Measurements from ENCODE around the gene DAB1. TPM values are rescaled to one million over a fixed set of nuclear protein-coding genes. Genes with fewer than 3 reads are reported as not detected.

The DAB1 gene
- total RNA-seq, 4 donors from 2014 or later: 0.48 to 1.2 TPM; not detected in 2

DNA sequence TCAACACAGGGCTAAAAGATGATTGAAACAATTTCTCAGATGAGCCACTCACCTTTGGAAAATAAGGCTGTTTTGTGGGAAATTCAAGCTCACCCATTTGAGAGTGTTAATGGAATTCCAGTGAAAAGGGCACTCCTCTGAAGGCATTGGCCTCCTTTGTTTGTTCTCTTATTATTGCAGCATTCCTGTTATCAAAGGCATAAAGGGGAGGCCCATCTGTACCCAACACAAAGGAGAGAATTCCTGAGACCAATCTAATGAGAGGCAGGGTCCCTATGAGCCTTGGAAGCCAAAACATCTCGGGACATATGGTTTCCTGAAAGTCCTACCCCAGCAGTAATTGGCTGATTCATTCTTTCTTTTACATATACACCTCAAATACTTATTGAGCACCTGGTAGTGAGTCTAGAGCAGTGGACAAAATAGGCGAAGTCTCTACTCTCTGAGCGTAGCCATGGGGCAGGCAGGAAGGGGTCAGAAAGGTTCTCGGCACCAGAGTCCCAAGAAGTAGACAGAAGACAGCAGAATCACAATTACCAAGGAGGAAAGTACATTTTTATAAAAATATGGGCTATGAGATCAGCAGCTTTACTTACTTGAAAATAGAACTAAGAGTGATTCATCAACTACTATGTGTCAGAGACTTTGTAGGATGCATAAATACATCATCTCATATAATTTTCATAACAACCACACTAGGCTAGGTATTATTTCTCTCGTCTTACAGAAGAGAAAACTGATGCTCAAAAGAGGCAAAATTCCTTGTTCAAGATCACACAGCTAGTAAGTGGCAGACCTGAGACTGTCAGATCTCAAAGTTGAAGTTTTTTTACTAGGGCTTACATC lies 218.7 kb downstream of the DAB1 start:
- no peaks in the 10 kb centered on the region for H3K4me1 ChIP-seq
- H3K27me3 ChIP-seq: no peaks in the 10 kb centered on the region
- no peak overlapping the region for H3K4me3 ChIP-seq
- H3K27ac ChIP-seq: no peak overlapping the region
- no peaks in the 10 kb centered on the region for H3K36me3 ChIP-seq
- in situ Hi-C loops (cut with MboI; ENCODE audit: low pct_ligation_motif_present in 1 of 4, low pct_unique_long_range_greater_than_20kb in 1 of 4, low sequenced_read_pairs in 3 of 4) (no loop called here), intact Hi-C loops (cut with DNase I; ENCODE audit: low total_unique reads) (no loop called here)
- H3K9me3 ChIP-seq: no peaks in the 10 kb centered on the region
- no peak for DNase-seq
- no peak for TF ChIP-seq POLR2AphosphoS5 (IDR thresholded peaks at IDR 0.05)
- TF ChIP-seq, protein P1, sequence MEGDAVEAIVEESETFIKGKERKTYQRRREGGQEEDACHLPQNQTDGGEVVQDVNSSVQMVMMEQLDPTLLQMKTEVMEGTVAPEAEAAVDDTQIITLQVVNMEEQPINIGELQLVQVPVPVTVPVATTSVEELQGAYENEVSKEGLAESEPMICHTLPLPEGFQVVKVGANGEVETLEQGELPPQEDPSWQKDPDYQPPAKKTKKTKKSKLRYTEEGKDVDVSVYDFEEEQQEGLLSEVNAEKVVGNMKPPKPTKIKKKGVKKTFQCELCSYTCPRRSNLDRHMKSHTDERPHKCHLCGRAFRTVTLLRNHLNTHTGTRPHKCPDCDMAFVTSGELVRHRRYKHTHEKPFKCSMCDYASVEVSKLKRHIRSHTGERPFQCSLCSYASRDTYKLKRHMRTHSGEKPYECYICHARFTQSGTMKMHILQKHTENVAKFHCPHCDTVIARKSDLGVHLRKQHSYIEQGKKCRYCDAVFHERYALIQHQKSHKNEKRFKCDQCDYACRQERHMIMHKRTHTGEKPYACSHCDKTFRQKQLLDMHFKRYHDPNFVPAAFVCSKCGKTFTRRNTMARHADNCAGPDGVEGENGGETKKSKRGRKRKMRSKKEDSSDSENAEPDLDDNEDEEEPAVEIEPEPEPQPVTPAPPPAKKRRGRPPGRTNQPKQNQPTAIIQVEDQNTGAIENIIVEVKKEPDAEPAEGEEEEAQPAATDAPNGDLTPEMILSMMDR (IDR thresholded peaks at IDR 0.05): no peak
- TF ChIP-seq POLR2A (IDR thresholded peaks at IDR 0.05): no peak
- no peak for TF ChIP-seq EP300 (IDR thresholded peaks at IDR 0.05; ENCODE audit: low read depth)
- 69 to 76% methylated on average over 5 of the region's 5 CpGs for WGBS, 2 donors (ENCODE audit: low coverage in 1 of 2)

- Histone ChIP-seq H3K27ac (no peak overlapping the region), H3K4me3 (no peak overlapping the region), H3K36me3 (no peaks in the 10 kb centered on the region), H3K9me3 (no peaks in the 10 kb centered on the region), H3K4me1 (no peaks in the 10 kb centered on the region), H3K27me3 (no peaks in the 10 kb centered on the region)
- DNase-seq: no peak
- intact Hi-C loops (cut with DNase I; ENCODE audit: low total_unique reads) (no loop called here), in situ Hi-C loops (cut with MboI; ENCODE audit: low pct_ligation_motif_present in 1 of 4, low pct_unique_long_range_greater_than_20kb in 1 of 4, low sequenced_read_pairs in 3 of 4) (no loop called here)
- no peak for TF ChIP-seq POLR2AphosphoS5 (IDR thresholded peaks at IDR 0.05)
- TF ChIP-seq POLR2A (IDR thresholded peaks at IDR 0.05): no peak
- no peak for TF ChIP-seq EP300 (IDR thresholded peaks at IDR 0.05; ENCODE audit: low read depth)
- TF ChIP-seq, protein P1 (IDR thresholded peaks at IDR 0.05): no peak
- WGBS, 2 donors (ENCODE audit: low coverage in 1 of 2): 75 to 94% methylated on average over 2 to 3 of the region's 3 CpGs
Observed at GRCh38 chr1:57204091-57204490, 219.8 kb downstream of the DAB1 start.

DNA sequence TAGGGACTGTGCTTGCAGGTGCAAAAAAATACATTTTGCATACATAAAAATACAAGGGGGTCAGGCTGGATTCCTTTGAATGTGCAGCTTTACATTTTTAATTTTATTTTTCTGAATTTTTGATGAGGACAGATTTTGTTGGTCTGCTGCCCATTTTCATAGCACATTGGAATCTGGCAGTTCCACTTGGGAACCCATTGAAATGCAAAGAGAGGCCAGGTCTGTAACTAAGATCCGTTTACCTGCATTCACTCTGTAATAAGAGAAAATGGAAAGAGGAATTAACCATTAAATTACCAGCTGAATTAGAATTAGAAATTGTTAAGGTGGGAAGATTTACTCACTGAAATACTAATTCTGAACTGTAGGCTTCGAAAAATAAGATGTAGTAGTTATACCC lies 221.6 kb downstream of the DAB1 start:
- Histone ChIP-seq H3K36me3 (no peaks in the 10 kb centered on the region), H3K9me3 (no peaks in the 10 kb centered on the region), H3K27me3 (no peaks in the 10 kb centered on the region), H3K27ac (no peak overlapping the region), H3K4me1 (no peaks in the 10 kb centered on the region), H3K4me3 (no peak overlapping the region)
- intact Hi-C loops (cut with DNase I; ENCODE audit: low total_unique reads): no loop called here
- in situ Hi-C loops (cut with MboI; ENCODE audit: low pct_ligation_motif_present in 1 of 4, low pct_unique_long_range_greater_than_20kb in 1 of 4, low sequenced_read_pairs in 3 of 4): no loop called here
- no peak for DNase-seq
- WGBS, 2 donors (ENCODE audit: low coverage in 1 of 2): 42 to 73% methylated on average over 2 of the region's 2 CpGs
- TF ChIP-seq EP300 (IDR thresholded peaks at IDR 0.05; ENCODE audit: low read depth) (no peak), POLR2A (IDR thresholded peaks at IDR 0.05) (no peak), POLR2AphosphoS5 (IDR thresholded peaks at IDR 0.05) (no peak)
- TF ChIP-seq, protein P1 (IDR thresholded peaks at IDR 0.05): no peak

GRCh38 chr1:57198912-57199311 lies 224.9 kb downstream of the DAB1 start:
- intact Hi-C loops (cut with DNase I; ENCODE audit: low total_unique reads): no loop called here
- Histone ChIP-seq H3K27me3 (no peaks in the 10 kb centered on the region), H3K4me3 (no peak overlapping the region), H3K9me3 (no peaks in the 10 kb centered on the region), H3K27ac (no peak overlapping the region), H3K36me3 (no peaks in the 10 kb centered on the region), H3K4me1 (no peaks in the 10 kb centered on the region)
- no peak for DNase-seq
- no peak for TF ChIP-seq POLR2A (IDR thresholded peaks at IDR 0.05)
- no peak for TF ChIP-seq EP300 (IDR thresholded peaks at IDR 0.05; ENCODE audit: low read depth)
- TF ChIP-seq, protein P1 (IDR thresholded peaks at IDR 0.05): no peak
- no peak for TF ChIP-seq POLR2AphosphoS5 (IDR thresholded peaks at IDR 0.05)
- in situ Hi-C loops (cut with MboI; ENCODE audit: low pct_ligation_motif_present in 1 of 4, low pct_unique_long_range_greater_than_20kb in 1 of 4, low sequenced_read_pairs in 3 of 4): no loop called here
- 44 to 58% methylated on average over 2 of the region's 2 CpGs for WGBS, 2 donors (ENCODE audit: low coverage in 1 of 2)

Measured in transverse colon (tissue), 4 donors.